Gastrocnemius medialis (tissue), 4 donors: ENCODE results near the gene ZC3H12C. TPM values are rescaled to one million over a fixed set of nuclear protein-coding genes. Genes with fewer than 3 reads are reported as not detected.

Experiments
- ATAC-seq, 2 donors: fragments of 150-250 bp; one replicate each; pipeline ENCODE4 v1.9.1; 2016
- DNase-seq, 2 donors: peaks; one replicate each; pipeline ENCODE4 v3.0.0-alpha.2; 2019
- H3K27ac ChIP-seq, 4 donors: fragments of 200-600 bp; sonication (generic); 1 replicate in 1 of 4; 2 replicates in 3 of 4; pipeline ENCODE4 v1.5.1; 2016 to 2018; ENCODE audit warnings: mild to moderate bottlenecking in 2 of 4, moderate library complexity in 1 of 4
- H3K27me3 ChIP-seq, 3 donors: fragments of 200-600 bp; sonication (generic) in 2 of 3; 1 replicate in 1 of 3; 2 replicates in 2 of 3; pipeline versions ENCODE4 v1.5.1 to v1.6.0; 2016 to 2019; ENCODE audit warnings: mild to moderate bottlenecking in 1 of 3, moderate library complexity in 1 of 3
- H3K36me3 ChIP-seq, 2 donors: fragments of 200-600 bp; sonication (generic) in 1 of 2; one replicate each; pipeline ENCODE4 v1.5.1; 2017 to 2018
- H3K4me1 ChIP-seq, 2 donors: fragments of 200-600 bp; sonication (generic) in 1 of 2; one replicate each; pipeline ENCODE4 v1.5.1; 2016 to 2017; ENCODE audit warnings: mild to moderate bottlenecking in 2 of 2
- H3K4me3 ChIP-seq, 4 donors: fragments of 200-600 bp; sonication (generic) in 3 of 4; 1 replicate in 1 of 4; 2 replicates in 3 of 4; pipeline ENCODE4 v1.5.1; 2016 to 2019; ENCODE audit warnings: mild to moderate bottlenecking in 2 of 4
- H3K9me3 ChIP-seq, 3 donors: fragments of 200-600 bp; sonication (generic) in 2 of 3; 1 replicate in 1 of 3; 2 replicates in 2 of 3; pipeline ENCODE4 v1.5.1; 2016 to 2019
- POLR2A ChIP-seq, 2 donors: fragments of 450-650 bp; IDR thresholded peaks; one replicate each; pipeline ENCODE4 v1.6.1; 2017; ENCODE audit warnings: antibody characterized with exemption in 2 of 2, mild to moderate bottlenecking in 2 of 2, moderate library complexity in 2 of 2
- in situ Hi-C, 4 donors: fragments of 200-750 bp; cut with MboI; loops; one replicate each; pipeline versions ENCODE4 v1.15.0 to v1.8.0; 2017; ENCODE audit warnings: low sequenced_read_pairs in 4 of 4
- intact Hi-C: fragments of 100-400 bp; cut with DNase I; formaldehyde crosslinking; loops from one replicate; pipeline ENCODE4 v1.15.1; 2023; ENCODE audit warnings: low total_unique reads
- total RNA-seq, 4 donors: library from RNA; depleted of rRNA; stranded (reverse); fragments of >200 nt; gene quantifications; one replicate each; pipeline versions ENCODE4 v1.1.0 to v1.2.3, GENCODE V29; 2016
- TF ChIP-seq, protein P1 (sequence below), 5 experiments: fragments of 450-650 bp in 3 of 5; fragments of 200-600 bp in 2 of 5; sonication (generic) in 2 of 5; IDR thresholded peaks in 4 of 5; conservative IDR thresholded peaks in 1 of 5; 1 replicate in 4 of 5; 2 replicates in 1 of 5; pipeline ENCODE4 v1.5.1; 2016 to 2019; ENCODE audit warnings: antibody characterized with exemption in 5 of 5, mild to moderate bottlenecking in 3 of 5, moderate library complexity in 3 of 5

The ZC3H12C gene
- total RNA-seq, 4 donors from 2014 or later = 20.9 to 41.1 (median 30.9) TPM

DNA sequence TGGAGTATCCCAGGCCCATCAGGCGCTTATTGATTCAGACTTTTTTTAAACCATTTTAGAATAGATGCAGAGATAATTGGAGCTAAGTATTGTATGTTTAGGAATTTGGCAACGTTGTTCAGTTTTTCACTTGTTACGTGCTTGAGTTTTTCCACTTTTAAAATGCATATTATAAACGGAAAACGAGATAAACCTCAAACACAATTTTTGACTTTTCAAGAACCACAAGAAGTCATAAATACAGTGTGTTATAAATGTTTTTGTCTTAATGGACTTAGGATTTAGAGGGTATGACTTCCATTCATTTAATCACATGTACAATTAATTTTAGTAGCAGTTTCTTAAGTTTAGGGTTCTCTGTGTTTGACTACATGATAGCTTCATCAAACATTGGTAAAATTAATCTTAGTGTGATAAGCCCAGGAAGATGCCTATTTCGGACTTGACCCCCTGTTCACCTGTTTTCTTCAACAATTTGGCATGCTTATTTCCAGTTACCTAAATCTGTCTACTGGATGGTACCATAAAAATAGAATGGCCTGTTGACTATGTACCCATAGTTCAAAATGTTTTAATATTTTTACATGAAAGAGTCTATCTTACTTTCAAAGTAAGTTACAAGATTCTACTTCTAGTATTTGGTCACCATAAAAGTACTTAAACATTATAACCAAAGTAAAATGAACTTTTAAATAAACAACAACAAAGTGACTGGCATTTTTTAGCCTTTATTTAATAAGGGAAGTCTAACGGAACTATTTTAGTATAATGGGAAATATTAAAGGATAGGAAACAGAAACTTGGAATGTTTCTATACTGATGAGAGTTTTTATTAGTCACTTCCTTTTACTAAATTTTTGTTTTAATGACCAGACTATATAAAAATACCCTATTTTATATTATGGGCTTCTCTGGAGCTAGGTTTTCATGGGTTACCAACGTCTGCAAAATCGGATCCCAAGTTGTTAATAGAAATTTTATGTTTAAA lies 1.4 kb downstream of the ZC3H12C start:
- no peaks in the 10 kb centered on the region for H3K9me3 ChIP-seq
- no peak for ATAC-seq
- intact Hi-C loops (loop anchor here (5.0 to 10.0 kb wide), 2 partner anchors 132 to 340 kb away; no protein-coding TSS in a partner anchor), in situ Hi-C loops (loop anchor here in 1 of 4 donors (10.0 kb wide), 1 partner anchor 150 kb away; no protein-coding TSS in a partner anchor)
- H3K4me1 ChIP-seq = peaks cover 19 to 28% of the 10 kb centered on the region in 2 donors
- DNase-seq = no peak
- H3K27me3 ChIP-seq = no peaks in the 10 kb centered on the region
- no peak for TF ChIP-seq POLR2A (IDR thresholded peaks at IDR 0.05)
- TF ChIP-seq, protein P1, sequence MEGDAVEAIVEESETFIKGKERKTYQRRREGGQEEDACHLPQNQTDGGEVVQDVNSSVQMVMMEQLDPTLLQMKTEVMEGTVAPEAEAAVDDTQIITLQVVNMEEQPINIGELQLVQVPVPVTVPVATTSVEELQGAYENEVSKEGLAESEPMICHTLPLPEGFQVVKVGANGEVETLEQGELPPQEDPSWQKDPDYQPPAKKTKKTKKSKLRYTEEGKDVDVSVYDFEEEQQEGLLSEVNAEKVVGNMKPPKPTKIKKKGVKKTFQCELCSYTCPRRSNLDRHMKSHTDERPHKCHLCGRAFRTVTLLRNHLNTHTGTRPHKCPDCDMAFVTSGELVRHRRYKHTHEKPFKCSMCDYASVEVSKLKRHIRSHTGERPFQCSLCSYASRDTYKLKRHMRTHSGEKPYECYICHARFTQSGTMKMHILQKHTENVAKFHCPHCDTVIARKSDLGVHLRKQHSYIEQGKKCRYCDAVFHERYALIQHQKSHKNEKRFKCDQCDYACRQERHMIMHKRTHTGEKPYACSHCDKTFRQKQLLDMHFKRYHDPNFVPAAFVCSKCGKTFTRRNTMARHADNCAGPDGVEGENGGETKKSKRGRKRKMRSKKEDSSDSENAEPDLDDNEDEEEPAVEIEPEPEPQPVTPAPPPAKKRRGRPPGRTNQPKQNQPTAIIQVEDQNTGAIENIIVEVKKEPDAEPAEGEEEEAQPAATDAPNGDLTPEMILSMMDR (IDR thresholded peaks at IDR 0.05 in 4 of 5, conservative IDR thresholded peaks at IDR 0.05 in 1 of 5) = no peak
- peak overlapping the region; percentile 86 to 99 (median 96) for H3K27ac ChIP-seq
- no peaks in the 10 kb centered on the region for H3K36me3 ChIP-seq
- H3K4me3 ChIP-seq = peak overlapping the region; percentile 72 to 95 (median 80)

DNA sequence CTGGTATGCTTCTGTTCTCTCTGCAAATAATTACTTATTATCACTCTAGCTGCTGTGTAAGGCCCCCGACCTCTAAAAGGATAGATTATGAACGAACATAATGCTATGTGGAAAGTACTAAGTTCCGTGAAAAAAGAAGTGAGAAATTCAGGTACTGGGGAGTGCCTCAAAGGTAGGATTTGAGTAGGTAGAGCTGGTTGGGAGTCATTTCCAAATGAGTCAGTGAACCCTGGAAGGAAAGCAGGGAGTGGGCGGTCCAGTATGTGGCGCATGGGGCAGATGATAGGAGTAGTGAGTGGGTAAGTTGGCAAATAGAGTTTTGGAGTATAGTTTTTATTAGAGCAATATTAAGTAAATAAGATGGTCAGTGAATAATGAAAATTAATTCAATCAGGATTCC lies 2.4 kb downstream of the ZC3H12C start:
- Histone ChIP-seq H3K9me3 (no peaks in the 10 kb centered on the region), H3K27ac (no peak overlapping the region), H3K4me1 (peaks cover 19 to 28% of the 10 kb centered on the region in 2 donors), H3K27me3 (no peaks in the 10 kb centered on the region), H3K36me3 (no peaks in the 10 kb centered on the region), H3K4me3 (no peak overlapping the region)
- TF ChIP-seq POLR2A (IDR thresholded peaks at IDR 0.05) = no peak
- TF ChIP-seq, protein P1 (IDR thresholded peaks at IDR 0.05 in 4 of 5, conservative IDR thresholded peaks at IDR 0.05 in 1 of 5) = no peak
- no peak for DNase-seq
- in situ Hi-C loops = loop anchor here in 1 of 4 donors (10.0 kb wide), 1 partner anchor 151 kb away; no protein-coding TSS in a partner anchor
- ATAC-seq = no peak
- intact Hi-C loops = loop anchor here (10.0 kb wide), 1 partner anchor 339 kb away; no protein-coding TSS in a partner anchor

DNA sequence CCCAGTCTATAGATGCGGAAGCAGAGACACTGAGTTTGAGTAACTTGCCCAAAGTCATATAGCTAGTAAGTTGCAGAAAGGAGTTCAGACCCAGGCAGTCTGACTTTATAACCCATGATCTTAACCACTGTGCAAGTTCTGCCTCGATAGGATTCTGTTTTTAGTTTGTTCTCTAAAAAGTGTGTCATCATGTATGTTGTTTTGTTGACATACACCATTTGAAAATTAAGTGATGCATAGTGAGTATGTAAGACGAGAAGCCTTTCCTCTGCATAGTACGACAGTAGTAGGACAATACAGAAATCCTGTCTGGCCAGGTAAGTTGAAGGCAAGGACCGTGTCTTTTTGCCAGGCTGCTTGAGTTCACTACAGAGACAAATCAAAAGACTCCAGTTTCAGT lies 3.3 kb downstream of the ZC3H12C start:
- no peak overlapping the region for H3K4me3 ChIP-seq
- no peak overlapping the region for H3K27ac ChIP-seq
- TF ChIP-seq POLR2A (IDR thresholded peaks at IDR 0.05) = no peak
- TF ChIP-seq, protein P1 (IDR thresholded peaks at IDR 0.05 in 4 of 5, conservative IDR thresholded peaks at IDR 0.05 in 1 of 5) = no peak
- H3K27me3 ChIP-seq = no peaks in the 10 kb centered on the region
- H3K36me3 ChIP-seq = no peaks in the 10 kb centered on the region
- intact Hi-C loops (loop anchor here (10.0 kb wide), 1 partner anchor 338 kb away; no protein-coding TSS in a partner anchor), in situ Hi-C loops (loop anchor here in 1 of 4 donors (10.0 kb wide), 1 partner anchor 152 kb away; no protein-coding TSS in a partner anchor)
- no peak for ATAC-seq
- no peak for DNase-seq
- peaks cover 19 to 28% of the 10 kb centered on the region in 2 donors for H3K4me1 ChIP-seq
- H3K9me3 ChIP-seq = no peaks in the 10 kb centered on the region

DNA sequence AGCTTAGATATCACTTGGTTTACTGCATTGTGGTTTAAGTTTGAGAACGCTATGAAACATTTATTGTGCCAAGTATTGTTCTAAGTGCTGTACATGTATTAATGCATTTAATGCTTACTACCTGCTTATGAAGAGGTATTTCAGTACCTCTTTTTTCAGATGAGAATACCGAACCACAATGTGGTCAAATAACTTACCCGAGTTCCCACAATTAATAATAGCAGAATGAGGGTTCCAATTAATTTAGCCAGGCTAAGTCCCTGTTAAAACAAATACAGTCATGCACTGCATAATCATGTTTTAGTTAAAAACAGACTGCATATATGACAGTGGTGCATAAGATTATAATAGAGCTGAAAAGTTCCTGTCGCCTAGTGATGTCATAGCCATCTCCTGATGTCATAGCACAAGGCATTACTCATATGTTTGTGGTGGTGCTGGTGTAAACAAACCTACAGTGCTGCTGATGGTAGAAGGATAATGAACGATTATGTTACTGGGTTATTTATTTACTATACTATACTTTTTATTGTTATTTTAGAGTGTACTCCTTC lies 4.3 kb downstream of the ZC3H12C start:
- H3K4me1 ChIP-seq = peaks cover 15 to 23% of the 10 kb centered on the region in 2 donors

More for the DNA sequence above, 4.3 kb downstream of the ZC3H12C start:
- H3K27me3 ChIP-seq = no peaks in the 10 kb centered on the region
- intact Hi-C loops (loop anchor here (10.0 kb wide), 1 partner anchor 337 kb away; no protein-coding TSS in a partner anchor), in situ Hi-C loops (loop anchor here in 1 of 4 donors (10.0 kb wide), 1 partner anchor 153 kb away; no protein-coding TSS in a partner anchor)
- no peak overlapping the region for H3K27ac ChIP-seq
- ATAC-seq (no peak), DNase-seq (no peak)
- TF ChIP-seq, protein P1 (IDR thresholded peaks at IDR 0.05 in 4 of 5, conservative IDR thresholded peaks at IDR 0.05 in 1 of 5) = no peak
- no peak for TF ChIP-seq POLR2A (IDR thresholded peaks at IDR 0.05)
- H3K4me3 ChIP-seq = no peak overlapping the region
- H3K36me3 ChIP-seq = no peaks in the 10 kb centered on the region
- no peaks in the 10 kb centered on the region for H3K9me3 ChIP-seq
